ENCODE data around the gene PLEKHA6.

- TF ChIP-seq POLR2A (IDR thresholded peaks at IDR 0.05; ENCODE audit: low read length) (no peak), GATA1 (IDR thresholded peaks at IDR 0.05; ENCODE audit: low read depth, low read length) (no peak)
Measured at GRCh38 chr1:204224655-204225054, 135.1 kb downstream of the PLEKHA6 start.

Measured in erythroblast (primary cell).